OCI-LY3 (cell line): Measurements from ENCODE around the gene SLC35F2.
A peak's percentile ranks its signal among the peaks of the same experiment; 100 is the strongest.

Experiments
- CTCF ChIP-seq: fragments of 200-600, 300-600 bp; sonication (generic); IDR thresholded peaks from 2 replicates; pipeline ENCODE4 v1.5.1; 2014; ENCODE audit warnings: antibody characterized with exemption, low read length, low read depth
- EZH2phosphoT487 ChIP-seq: fragments of 200-600 bp; shearing (Covaris generic); IDR thresholded peaks from 2 replicates; pipeline ENCODE4 v1.6.1; 2018; ENCODE audit warnings: antibody characterized with exemption, mixed run types, low read depth

GRCh38 chr11:107780775-107781174, 77.8 kb downstream of the SLC35F2 start:
- peak; percentile 33 for TF ChIP-seq CTCF
- TF ChIP-seq EZH2phosphoT487 = no peak
